MM.1S (cell line): ENCODE results near the gene CCL4L2.
"Not testable (repeated sequence)": the region's sequence is repeated elsewhere in the genome, so short reads cannot be mapped to it uniquely, and the experiment has no call there.

ENCODE experiments used
- CTCF ChIP-seq: fragments of 300-600 bp; sonication (generic); IDR thresholded peaks from 2 replicates; pipeline ENCODE4 v1.5.1; 2016; ENCODE audit warnings: antibody characterized with exemption, low read length, mixed read lengths
- EZH2 ChIP-seq: fragments of 300-600 bp; sonication (generic); optimal IDR thresholded peaks from 2 replicates; pipeline ENCODE3; 2017; ENCODE audit warnings: low read depth, mild to moderate bottlenecking, antibody characterized with exemption, low read length, mixed read lengths
- EZH2phosphoT487 ChIP-seq: fragments of 300-600 bp; sonication (generic); IDR thresholded peaks from 2 replicates; pipeline ENCODE4 v1.6.1; 2018; ENCODE audit warnings: antibody characterized with exemption, low read length

DNA sequence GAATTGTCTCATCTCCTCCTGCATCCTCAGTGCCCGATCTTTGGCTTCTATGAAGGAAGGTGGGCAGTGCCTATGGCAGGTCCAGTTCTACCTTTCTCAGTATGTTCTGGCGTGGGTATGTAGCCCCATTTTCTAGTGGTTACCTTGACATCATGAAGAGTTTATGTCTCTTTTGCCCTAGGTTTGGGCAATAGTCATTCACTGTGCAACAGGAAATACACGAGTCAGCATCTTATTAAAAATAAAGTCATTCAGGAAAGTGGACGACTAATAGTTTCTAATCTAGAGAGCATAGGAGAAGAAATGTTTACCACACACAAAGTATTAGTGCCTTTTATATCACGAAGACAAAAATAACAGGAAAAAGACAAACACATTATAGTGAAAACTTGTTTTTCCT lies 20.9 kb upstream of the CCL4L2 start:
- TF ChIP-seq CTCF, EZH2phosphoT487, EZH2: not testable (repeated sequence)
